Pancreas (tissue), 10 donors: Measurements from ENCODE around the gene OSBPL3. TPM values are rescaled to one million over a fixed set of nuclear protein-coding genes. Genes with fewer than 3 reads are reported as not detected.

Experiments used
- ATAC-seq, 4 donors: fragments of 200-7000 bp; cut with Tn5 transposase; one replicate each; pipeline versions ENCODE4 v1.8.0 to v1.9.1; 2020; ENCODE audit warnings: mild to moderate bottlenecking in 4 of 4, moderate library complexity in 4 of 4
- DNase-seq, 6 donors: peaks; one replicate each; pipeline ENCODE4 v3.0.0-alpha.2; 2020
- FAIRE-seq: peaks from 2 replicates; lab custom pipeline; 2012; peaks lifted over from hg19 to GRCh38; lab: Jason Lieb, UNC
- H3K27ac ChIP-seq, 4 donors: fragments of 200-600 bp; sonication (generic); 1 replicate in 3 of 4; 2 replicates in 1 of 4; pipeline versions ENCODE4 v1.5.0 to v1.8.0; 2020
- H3K27me3 ChIP-seq, 4 donors: fragments of 200-600 bp; one replicate each; pipeline ENCODE4 v1.8.0; 2021
- H3K36me3 ChIP-seq, 3 donors: fragments of 200-600 bp; sonication (generic) in 1 of 3; one replicate each; pipeline versions ENCODE4 v1.5.0 to v1.8.0; 2020 to 2021
- H3K4me1 ChIP-seq, 3 donors: fragments of 200-600 bp; one replicate each; pipeline ENCODE4 v1.8.0; 2021
- H3K4me3 ChIP-seq, 4 donors: fragments of 200-600 bp; sonication (generic) in 2 of 4; one replicate each; pipeline versions ENCODE4 v1.5.0 to v1.8.0; 2020 to 2021
- H3K9me3 ChIP-seq, 4 donors: fragments of 200-600 bp; one replicate each; pipeline ENCODE4 v1.8.0; 2021
- WGBS, 2 donors: extraction: QIAGEN DNeasy Blood & Tissue Kit; methylation state at CpG; one replicate each; pipeline ENCODE4 v1.1.7; 2013; 5-methylcytosine and 5-hydroxymethylcytosine counted together
- intact Hi-C, 3 donors: fragments of 100-400 bp; cut with DNase I; formaldehyde crosslinking; loops; one replicate each; pipeline versions ENCODE4 v1.11.1 to v1.14.2; 2022
- polyA plus RNA-seq, 2 donors: library from polyadenylated mRNA; stranded (reverse); fragments of 200-250 nt; gene quantifications; one replicate each; pipeline ENCODE4 v1.2.3, GENCODE V29; 2013
- total RNA-seq, 6 donors: library from RNA; stranded (reverse); fragmentation: NEBNext Ultra II Directional in 4 of 6; extraction: Animal tissue kit (Norgen Biotek cat#: 25700) in 4 of 6; gene quantifications; one replicate each; pipeline versions ENCODE4 v1.2.1 to v1.2.4, GENCODE V29; 2021 to 2023
- TF ChIP-seq, protein P1 (sequence below), 4 donors: fragments of 200-600 bp; sonication (generic) in 3 of 4; IDR thresholded peaks; one replicate each; pipeline versions ENCODE4 v1.5.0 to v1.8.0; 2021; ENCODE audit warnings: antibody characterized with exemption in 4 of 4
- donor health status: healthy with polysubstance abuse.
- donor health status: DM: no; HTN: no; CAD: no; lungs with moderate emphysema.
- donor health status: DM: no; HTN: no; CAD: no.
- donor health status: control.
- donor health status: control.
- donor health status: Bipolar disorder and iron deficiency.
- donor health status: DM: yes; HTN: yes; CAD: no.
- donor health status: DM: no; HTN: no; CAD: no.
- donor health status: DM: no; HTN: no; CAD: no.
- donor health status: DM: yes; HTN: yes; CAD: no.

The OSBPL3 gene
- total and polyA plus RNA-seq, 8 donors: 1.5 to 9.5 (median 3.9) TPM

DNA sequence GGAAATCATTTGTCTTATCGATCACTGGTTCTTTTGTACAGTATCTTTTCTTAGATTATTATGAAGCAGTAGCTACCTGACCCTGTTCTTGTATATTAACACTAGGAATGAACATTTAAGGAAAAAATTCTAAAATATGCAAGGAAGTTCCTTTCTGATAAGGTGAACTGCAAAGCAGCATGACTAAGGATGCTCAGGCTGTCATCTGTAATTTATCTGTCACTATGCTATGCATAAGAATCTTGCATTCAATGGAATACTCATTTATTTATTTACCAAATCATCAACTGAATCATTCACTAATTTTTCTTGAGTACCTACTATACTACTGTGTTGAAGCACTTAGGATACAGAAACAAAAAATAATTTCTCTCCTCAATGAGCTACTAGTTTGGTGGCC, 228.5 kb downstream of the OSBPL3 start:
- no peak for FAIRE-seq
- Histone ChIP-seq H3K27me3 (no peaks in the 10 kb centered on the region), H3K36me3 (no peaks in the 10 kb centered on the region), H3K4me1 (no peaks in the 10 kb centered on the region), H3K27ac (no peak overlapping the region), H3K4me3 (no peak overlapping the region), H3K9me3 (no peaks in the 10 kb centered on the region)
- ATAC-seq: no peak
- no peak for DNase-seq
- intact Hi-C loops: no loop called here
- TF ChIP-seq, protein P1, sequence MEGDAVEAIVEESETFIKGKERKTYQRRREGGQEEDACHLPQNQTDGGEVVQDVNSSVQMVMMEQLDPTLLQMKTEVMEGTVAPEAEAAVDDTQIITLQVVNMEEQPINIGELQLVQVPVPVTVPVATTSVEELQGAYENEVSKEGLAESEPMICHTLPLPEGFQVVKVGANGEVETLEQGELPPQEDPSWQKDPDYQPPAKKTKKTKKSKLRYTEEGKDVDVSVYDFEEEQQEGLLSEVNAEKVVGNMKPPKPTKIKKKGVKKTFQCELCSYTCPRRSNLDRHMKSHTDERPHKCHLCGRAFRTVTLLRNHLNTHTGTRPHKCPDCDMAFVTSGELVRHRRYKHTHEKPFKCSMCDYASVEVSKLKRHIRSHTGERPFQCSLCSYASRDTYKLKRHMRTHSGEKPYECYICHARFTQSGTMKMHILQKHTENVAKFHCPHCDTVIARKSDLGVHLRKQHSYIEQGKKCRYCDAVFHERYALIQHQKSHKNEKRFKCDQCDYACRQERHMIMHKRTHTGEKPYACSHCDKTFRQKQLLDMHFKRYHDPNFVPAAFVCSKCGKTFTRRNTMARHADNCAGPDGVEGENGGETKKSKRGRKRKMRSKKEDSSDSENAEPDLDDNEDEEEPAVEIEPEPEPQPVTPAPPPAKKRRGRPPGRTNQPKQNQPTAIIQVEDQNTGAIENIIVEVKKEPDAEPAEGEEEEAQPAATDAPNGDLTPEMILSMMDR (IDR thresholded peaks at IDR 0.05): no peak
- WGBS, 2 donors: 69 to 83% methylated on average over 1 of the region's 1 CpG

DNA sequence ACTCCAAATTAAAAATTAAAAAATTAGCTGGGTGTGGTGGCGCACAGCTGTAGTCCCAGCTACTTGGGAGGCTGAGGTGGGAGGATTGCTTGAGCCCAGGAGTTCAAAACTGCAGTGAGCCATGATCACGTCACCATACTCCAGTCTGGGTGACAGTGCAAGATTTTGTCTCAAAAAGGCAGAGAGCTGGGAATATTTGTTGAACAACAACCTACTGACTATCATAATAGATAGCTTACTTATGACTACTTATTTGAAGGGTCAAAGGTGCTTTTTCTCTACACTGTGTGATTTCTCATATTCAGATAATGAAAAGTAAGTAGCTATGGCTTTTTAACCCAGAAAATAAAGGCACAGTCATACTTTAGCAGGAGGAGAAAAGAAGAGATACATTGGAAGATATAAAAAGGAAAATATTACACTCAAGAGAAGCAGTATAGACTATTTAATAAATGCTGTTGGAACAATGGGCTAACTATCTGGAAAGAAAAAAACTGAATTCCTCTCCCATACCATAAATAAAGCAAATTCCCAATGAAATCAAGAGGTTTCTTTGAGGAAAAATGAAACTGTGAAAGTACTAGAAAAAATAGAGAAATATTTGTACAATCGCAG, 229.4 kb downstream of the OSBPL3 start:
- no peak for DNase-seq
- TF ChIP-seq, protein P1 (IDR thresholded peaks at IDR 0.05): no peak
- FAIRE-seq: no peak
- WGBS, 2 donors: 92 to 95% methylated on average over 3 of the region's 3 CpGs
- H3K36me3 ChIP-seq: no peaks in the 10 kb centered on the region
- H3K4me3 ChIP-seq: no peak overlapping the region
- no peaks in the 10 kb centered on the region for H3K4me1 ChIP-seq
- H3K27me3 ChIP-seq: no peaks in the 10 kb centered on the region
- ATAC-seq: no peak
- no peak overlapping the region for H3K27ac ChIP-seq
- no peaks in the 10 kb centered on the region for H3K9me3 ChIP-seq
- intact Hi-C loops: no loop called here

DNA sequence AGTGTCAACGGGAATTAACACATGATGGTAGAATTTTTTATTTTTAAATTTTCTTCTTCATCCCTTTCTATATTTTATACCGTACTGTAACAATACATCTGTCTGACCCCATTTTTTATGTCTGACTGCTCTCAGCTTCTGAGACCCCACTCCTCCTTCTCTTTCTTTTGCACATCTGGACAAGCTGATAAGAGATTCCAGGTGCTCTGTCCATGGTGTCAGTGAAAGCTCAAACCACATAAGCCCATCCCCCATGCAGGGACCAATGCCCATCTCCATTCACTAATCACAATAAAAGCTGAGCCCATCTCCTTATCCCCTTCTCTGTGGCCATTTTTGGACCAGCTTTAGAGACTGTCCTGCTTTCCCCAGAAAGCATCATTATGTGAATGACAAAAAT, 231.5 kb downstream of the OSBPL3 start:
- no peak for FAIRE-seq
- Histone ChIP-seq H3K4me1 (no peaks in the 10 kb centered on the region), H3K4me3 (no peak overlapping the region), H3K9me3 (no peaks in the 10 kb centered on the region), H3K36me3 (no peaks in the 10 kb centered on the region), H3K27me3 (no peaks in the 10 kb centered on the region), H3K27ac (no peak overlapping the region)
- ATAC-seq: no peak
- no peak for DNase-seq
- intact Hi-C loops: no loop called here
- 70 to 91% methylated on average over 2 of the region's 2 CpGs for WGBS, 2 donors
- TF ChIP-seq, protein P1 (IDR thresholded peaks at IDR 0.05): no peak

Other genes with a start within 250 kb of the OSBPL3 start
- 1 to 10 TPM in 4 of 6 donors, under 1 TPM in 2; 0.43 to 7.1 (median 1.5) TPM for gene GSDME, start 222.7 kb downstream of the OSBPL3 start, total RNA-seq
- 1 to 10 TPM; 1.3 to 1.7 TPM for gene GSDME, start 222.7 kb downstream of the OSBPL3 start, polyA plus RNA-seq
- gene CYCS, start 145.1 kb upstream of the OSBPL3 start, total RNA-seq: 10 to 100 TPM; 14.8 to 31.9 (median 27.4) TPM
- gene CYCS, start 145.1 kb upstream of the OSBPL3 start, polyA plus RNA-seq: 10 to 100 TPM; 13.0 to 28.0 TPM
- not detected for gene NPVF, start 248.3 kb upstream of the OSBPL3 start, total RNA-seq
- gene NPVF, start 248.3 kb upstream of the OSBPL3 start, polyA plus RNA-seq: not detected